K562 (cell line): Measurements from ENCODE around the gene FAHD2A. TPM values are rescaled to one million over a fixed set of nuclear protein-coding genes. Genes with fewer than 3 reads are reported as not detected.

ENCODE experiments used
- ATF4 ChIP-seq: fragments of 450-650 bp; formaldehyde crosslinking; IDR thresholded peaks from 2 replicates; pipeline ENCODE4 v1.4.0; 2022; ENCODE audit warnings: mild to moderate bottlenecking, moderate library complexity
- ETS2 ChIP-seq: IDR thresholded peaks from 2 replicates; pipeline ENCODE4 v1.6.1; 2016; ENCODE audit warnings: borderline replicate concordance, missing genetic modification characterization, mild to moderate bottlenecking, moderate library complexity, missing compliant biosample characterization; ENCODE audit not compliant: poor library complexity, severe bottlenecking
- MEF2A ChIP-seq: IDR thresholded peaks from 2 replicates; pipeline ENCODE4 v1.6.1; 2011; ENCODE audit warnings: low read depth, mild to moderate bottlenecking, low read length, moderate library complexity; ENCODE audit not compliant: control insufficient read depth
- RERE ChIP-seq: sonication (generic); formaldehyde crosslinking; IDR thresholded peaks from 2 replicates; pipeline ENCODE4 v1.8.0; 2023; ENCODE audit warnings: missing genetic modification reagents, mild to moderate bottlenecking, borderline replicate concordance
- RFX1 ChIP-seq: fragments of 450-650 bp; IDR thresholded peaks from 2 replicates; pipeline ENCODE4 v1.6.1; 2016; ENCODE audit warnings: mild to moderate bottlenecking, moderate library complexity
- SRSF7 ChIP-seq: fragments of 200-400 bp; formaldehyde crosslinking; optimal IDR thresholded peaks from 2 replicates; pipeline ENCODE3; 2017; ENCODE audit warnings: mild to moderate bottlenecking, low read depth, low read length
- ZNF197 ChIP-seq: fragments of 200-800 bp; sonication (Bioruptor generic); IDR thresholded peaks from 2 replicates; pipeline ENCODE4 v1.6.1; 2016; ENCODE audit warnings: low read depth, missing genetic modification characterization, missing compliant biosample characterization
- polyA plus RNA-seq, 8 experiments: library from polyadenylated mRNA; depleted of rRNA in 4 of 8; stranded (reverse) in 5 of 8; unstranded in 3 of 8; fragments of >200 nt; fragmentation: Nextera tagmentation in 2 of 8; fragmentation: Illumina TruSeq in 1 of 8; extraction: Ambion mirVana in 2 of 8; extraction: Trizol in 1 of 8; gene quantifications; 2 replicates each; pipeline versions ENCODE4 v1.2.1 to v1.2.3, GENCODE V29; 2011 to 2014; ENCODE audit warnings: inconsistent platforms in 1 of 8, missing spikeins in 1 of 8
- total RNA-seq, 7 experiments: library from RNA; depleted of rRNA in 6 of 7; stranded (reverse); fragments of >200 nt in 6 of 7; fragmentation: Illumina TruSeq in 2 of 7; extraction: Trizol in 2 of 7; gene quantifications; 2 replicates each; pipeline versions ENCODE4 v1.2.1 to v1.2.3, GENCODE V29; 2011 to 2021; ENCODE audit warnings: low replicate concordance in 1 of 7

FAHD2A gene
- total and polyA plus RNA-seq, 9 of the 15 experiments (the other 6 are each of a cell fraction or from before 2014, with no cell fraction given), result 13.8 to 41.0 (median 30.4) TPM

GRCh38 chr2:95392320-95392719 lies 10.2 kb upstream of the FAHD2A start (continued):
- TF ChIP-seq RERE (CRISPR knock-in tag) (no peak), ATF4 (CRISPR knock-in tag) (no peak), SRSF7 (no peak), ZNF197 (no peak), MEF2A (no peak), ETS2 (tag) (no peak), RFX1 (no peak)
